H9 (cell line): Measurements from ENCODE around the gene ACER1. TPM values are rescaled to one million over a fixed set of nuclear protein-coding genes. Genes with fewer than 3 reads are reported as not detected.

Experiments
- DNase-seq: peaks from one replicate; pipeline ENCODE4 v3.0.0-alpha.2; 2017
- H2AFZ ChIP-seq: one replicate; pipeline ENCODE4 v1.6.1; 2013; ENCODE audit warnings: mild to moderate bottlenecking, low read length, control low read depth, moderate library complexity
- H2AK5ac ChIP-seq: 2 replicates; pipeline ENCODE4 v1.6.1; 2013; ENCODE audit warnings: low read length, control low read depth, mixed read lengths; ENCODE audit not compliant: insufficient read length
- H2BK120ac ChIP-seq: one replicate; pipeline ENCODE4 v1.6.1; 2013; ENCODE audit warnings: low read depth, mild to moderate bottlenecking, low read length, control low read depth, inconsistent platforms; ENCODE audit not compliant: poor library complexity, severe bottlenecking
- H2BK12ac ChIP-seq: 2 replicates; pipeline ENCODE4 v1.6.1; 2013; ENCODE audit warnings: low read length, control low read depth, mixed read lengths, low read depth; ENCODE audit not compliant: insufficient read length
- H2BK15ac ChIP-seq: 2 replicates; pipeline ENCODE4 v1.6.1; 2013; ENCODE audit warnings: low read depth, low read length, control low read depth
- H2BK20ac ChIP-seq: one replicate; pipeline ENCODE4 v1.6.1; 2013; ENCODE audit warnings: low read depth, mild to moderate bottlenecking, low read length, control low read depth, inconsistent platforms; ENCODE audit not compliant: poor library complexity, severe bottlenecking
- H2BK5ac ChIP-seq: 2 replicates; pipeline ENCODE4 v1.6.1; 2013; ENCODE audit warnings: low read length, control low read depth, mixed read lengths; ENCODE audit not compliant: insufficient read length
- H3K14ac ChIP-seq: 2 replicates; pipeline ENCODE4 v1.6.1; 2013; ENCODE audit warnings: low read length, control low read depth; ENCODE audit not compliant: insufficient read depth
- H3K18ac ChIP-seq: 2 replicates; pipeline ENCODE4 v1.6.1; 2013; ENCODE audit warnings: low read depth, mild to moderate bottlenecking, mixed read lengths, low read length, control low read depth; ENCODE audit not compliant: insufficient read length
- H3K23ac ChIP-seq: 2 replicates; pipeline ENCODE4 v1.6.1; 2013; ENCODE audit warnings: low read length, control low read depth, mixed read lengths, low read depth; ENCODE audit not compliant: insufficient read length
- H3K23me2 ChIP-seq: 2 replicates; pipeline ENCODE4 v1.6.1; 2013; ENCODE audit warnings: low read depth, mild to moderate bottlenecking, mixed read lengths, low read length, control low read depth; ENCODE audit not compliant: insufficient read length, poor library complexity, severe bottlenecking
- H3K27ac ChIP-seq: 2 replicates; pipeline ENCODE4 v1.5.1; 2013; ENCODE audit warnings: low read length, control low read depth, mixed read lengths, low read depth; ENCODE audit not compliant: insufficient read length
- H3K27me3 ChIP-seq: 2 replicates; pipeline ENCODE4 v1.6.1; 2013; ENCODE audit warnings: low read length, control low read depth, inconsistent platforms; ENCODE audit not compliant: insufficient read depth
- H3K4ac ChIP-seq: 2 replicates; pipeline ENCODE4 v1.6.1; 2013; ENCODE audit warnings: low read depth, mild to moderate bottlenecking, control low read depth, inconsistent platforms, low read length, moderate library complexity
- H3K4me1 ChIP-seq: 2 replicates; pipeline ENCODE4 v1.6.1; 2013; ENCODE audit warnings: low read length, control low read depth, inconsistent platforms; ENCODE audit not compliant: insufficient read depth
- H3K4me2 ChIP-seq: 2 replicates; pipeline ENCODE4 v1.6.1; 2013; ENCODE audit warnings: low read length, control low read depth, mixed read lengths; ENCODE audit not compliant: insufficient read length, insufficient read depth
- H3K56ac ChIP-seq: 2 replicates; pipeline ENCODE4 v1.6.1; 2013; ENCODE audit warnings: low read depth, mild to moderate bottlenecking, mixed read lengths, low read length, control low read depth; ENCODE audit not compliant: insufficient read length
- H3K79me1 ChIP-seq: 2 replicates; pipeline ENCODE4 v1.6.1; 2013; ENCODE audit warnings: low read depth, mild to moderate bottlenecking, moderate library complexity, low read length, control low read depth, inconsistent platforms; ENCODE audit not compliant: insufficient read depth, poor library complexity, severe bottlenecking
- H3K79me2 ChIP-seq: 2 replicates; pipeline ENCODE4 v1.6.1; 2013; ENCODE audit warnings: low read length, control low read depth, inconsistent platforms; ENCODE audit not compliant: insufficient read depth
- H3K9ac ChIP-seq: 2 replicates; pipeline ENCODE4 v1.6.1; 2013; ENCODE audit warnings: low read length, control low read depth, mixed read lengths; ENCODE audit not compliant: insufficient read length; ENCODE audit errors: extremely low read depth
- H3K9me3 ChIP-seq: one replicate; pipeline ENCODE4 v1.6.1; 2013; ENCODE audit warnings: low read depth, low read length, inconsistent platforms; ENCODE audit not compliant: control insufficient read depth
- H3T11ph ChIP-seq: one replicate; pipeline ENCODE4 v1.6.1; 2013; ENCODE audit warnings: mild to moderate bottlenecking, low read length, control low read depth, inconsistent platforms
- H4K20me1 ChIP-seq: one replicate; pipeline ENCODE4 v1.6.1; 2013; ENCODE audit not compliant: control insufficient read depth, insufficient read length, insufficient read depth
- H4K5ac ChIP-seq: 2 replicates; pipeline ENCODE4 v1.6.1; 2013; ENCODE audit warnings: low read depth, mild to moderate bottlenecking, mixed read lengths, low read length, control low read depth; ENCODE audit not compliant: insufficient read length
- H4K8ac ChIP-seq: replicated peaks from 2 replicates; pipeline ENCODE4 v1.6.1; 2013; ENCODE audit warnings: low read length, control low read depth, mixed read lengths, low read depth; ENCODE audit not compliant: insufficient read length
- H4K91ac ChIP-seq: 2 replicates; pipeline ENCODE4 v1.6.1; 2013; ENCODE audit warnings: low read depth, mild to moderate bottlenecking, moderate library complexity, mixed read lengths, low read length, control low read depth; ENCODE audit not compliant: insufficient read length
- H3K27ac Mint-ChIP-seq, 3 experiments: 2 replicates in 2 of 3; 3 replicates in 1 of 3; pipeline ENCODE4 v1.8.0; 2020 to 2021; ENCODE audit warnings: mixed read lengths in 3 of 3, mild to moderate bottlenecking in 1 of 3, moderate library complexity in 1 of 3
- H3K27me3 Mint-ChIP-seq: 2 replicates; pipeline ENCODE4 v1.8.0; 2021; ENCODE audit warnings: low read depth, mild to moderate bottlenecking, moderate library complexity, mixed read lengths
- H3K36me3 Mint-ChIP-seq, 3 experiments: 2 replicates in 2 of 3; 3 replicates in 1 of 3; pipeline ENCODE4 v1.8.0; 2020 to 2021; ENCODE audit warnings: low read depth in 3 of 3, mixed read lengths in 3 of 3; ENCODE audit not compliant: insufficient read depth in 1 of 3
- H3K4me1 Mint-ChIP-seq, 2 experiments: 2 replicates each; pipeline ENCODE4 v1.8.0; 2020; ENCODE audit warnings: mixed read lengths in 2 of 2
- H3K4me3 Mint-ChIP-seq, 2 experiments: 2 replicates in 1 of 2; 3 replicates in 1 of 2; pipeline ENCODE4 v1.8.0; 2020 to 2021; ENCODE audit warnings: mild to moderate bottlenecking in 2 of 2, mixed read lengths in 2 of 2, moderate library complexity in 1 of 2
- H3K9me3 Mint-ChIP-seq, 2 experiments: 2 replicates in 1 of 2; 3 replicates in 1 of 2; pipeline ENCODE4 v1.8.0; 2020; ENCODE audit warnings: mild to moderate bottlenecking in 2 of 2, mixed read lengths in 2 of 2, moderate library complexity in 1 of 2
- CTCF ChIP-seq: fragments of 200-600 bp; sonication (generic); conservative IDR thresholded peaks from 3 replicates; pipeline ENCODE4 v1.8.0; 2021; ENCODE audit warnings: antibody characterized with exemption, mild to moderate bottlenecking
- WGBS: extraction: QIAGEN DNeasy Blood & Tissue Kit; methylation state at CpG from one replicate; pipeline ENCODE4 v1.1.7; 2013; ENCODE audit warnings: missing lambda C conversion rate, low lambda C conversion rate, mixed read lengths; ENCODE audit not compliant: insufficient read length; ENCODE audit errors: extremely low coverage; 5-methylcytosine and 5-hydroxymethylcytosine counted together
- total RNA-seq: library from RNA; stranded (reverse); gene quantifications from 2 replicates; pipeline ENCODE4 v1.2.1, GENCODE V29; 2021

The ACER1 gene
- total RNA-seq, 1 experiment from 2014 or later = not detected

DNA sequence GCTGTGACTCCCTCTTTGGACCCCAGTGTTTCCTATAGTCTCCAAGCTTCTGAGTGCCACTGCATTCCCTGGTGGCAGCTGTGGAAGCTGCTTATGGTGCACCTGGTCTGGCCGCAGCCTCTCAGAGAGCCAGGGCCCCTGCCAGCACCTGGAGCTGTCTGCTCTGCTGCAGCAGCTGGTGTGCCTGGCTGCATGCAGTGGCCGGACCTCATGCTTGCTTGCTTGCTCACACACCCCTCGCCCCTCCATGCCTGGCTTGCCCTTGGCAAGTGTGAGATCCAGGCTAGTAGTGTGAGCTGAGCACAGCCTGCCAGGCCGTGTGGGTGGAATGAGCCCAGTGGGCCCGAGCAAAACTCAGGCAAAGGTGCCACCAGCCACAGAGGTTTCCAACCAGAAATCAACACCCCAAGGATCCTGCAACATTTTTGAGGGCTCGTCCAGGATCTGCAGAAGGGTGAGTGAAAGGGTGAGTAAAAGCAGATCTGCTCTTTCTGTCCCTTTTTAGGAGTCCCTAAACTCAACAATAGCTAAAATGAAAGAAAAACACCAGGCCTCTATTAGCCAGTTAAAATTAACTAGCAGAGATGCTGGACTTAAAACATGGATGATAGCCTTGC, 46.0 kb downstream of the ACER1 start:
- Histone ChIP-seq H3K14ac (no peak overlapping the region), H3K27ac (no peak overlapping the region), H2AK5ac (no peak overlapping the region), H3K9me3 (peaks cover 57% of the 10 kb centered on the region), H2AFZ (no peak overlapping the region), H3K4me2 (no peak overlapping the region), H4K20me1 (no peaks in the 10 kb centered on the region), H3K56ac (no peak overlapping the region), H4K5ac (no peak overlapping the region), H3K18ac (no peak overlapping the region), H3T11ph (no peak overlapping the region), H2BK120ac (no peak overlapping the region), H3K9ac (no peak overlapping the region), H3K23ac (no peak overlapping the region), H3K79me1 (no peaks in the 10 kb centered on the region), H3K4me1 (no peaks in the 10 kb centered on the region), H2BK15ac (no peak overlapping the region), H3K79me2 (no peaks in the 10 kb centered on the region), H2BK20ac (no peak overlapping the region), H2BK5ac (no peak overlapping the region), H4K91ac (no peak overlapping the region), H2BK12ac (no peak overlapping the region), H4K8ac (no peak overlapping the region), H3K27me3 (no peaks in the 10 kb centered on the region), H3K23me2 (no peaks in the 10 kb centered on the region), H3K4ac (no peak overlapping the region)
- Mint-ChIP-seq H3K27ac (no peak overlapping the region), H3K36me3 (peaks cover 0 to 16% (median 7%) of the 10 kb centered on the region in 3 experiments; a peak in 3 of 7 replicates), H3K4me3 (no peak overlapping the region), H3K27me3 (peaks cover 35% of the 10 kb centered on the region), H3K9me3 (peaks cover 71 to 80% of the 10 kb centered on the region in 2 experiments), H3K4me1 (no peaks in the 10 kb centered on the region)
- DNase-seq = no peak
- no CpG with 5 or more reads among the region's 6 CpGs for WGBS
- TF ChIP-seq CTCF = no peak
